Esophagus muscularis mucosa (tissue), 3 donors: ENCODE results near the gene RPS6KA5.

Source experiments
- POLR2A ChIP-seq: fragments of 450-650 bp; IDR thresholded peaks from one replicate; pipeline ENCODE4 v1.6.1; 2017; ENCODE audit warnings: antibody characterized with exemption, moderate library complexity, mild to moderate bottlenecking, low read depth
- POLR2AphosphoS5 ChIP-seq, 2 donors: sonication (generic); formaldehyde crosslinking; IDR thresholded peaks; one replicate each; pipeline ENCODE4 v1.6.1; 2017; ENCODE audit warnings: antibody characterized with exemption in 2 of 2
- TF ChIP-seq, protein P1 (sequence below), 3 experiments: fragments of 200-600 bp in 2 of 3; fragments of 450-650 bp in 1 of 3; sonication (generic) in 2 of 3; IDR thresholded peaks; one replicate each; pipeline ENCODE4 v1.5.1; 2017 to 2019; ENCODE audit warnings: antibody characterized with exemption in 3 of 3, mild to moderate bottlenecking in 2 of 3, moderate library complexity in 1 of 3

- TF ChIP-seq, protein P1, sequence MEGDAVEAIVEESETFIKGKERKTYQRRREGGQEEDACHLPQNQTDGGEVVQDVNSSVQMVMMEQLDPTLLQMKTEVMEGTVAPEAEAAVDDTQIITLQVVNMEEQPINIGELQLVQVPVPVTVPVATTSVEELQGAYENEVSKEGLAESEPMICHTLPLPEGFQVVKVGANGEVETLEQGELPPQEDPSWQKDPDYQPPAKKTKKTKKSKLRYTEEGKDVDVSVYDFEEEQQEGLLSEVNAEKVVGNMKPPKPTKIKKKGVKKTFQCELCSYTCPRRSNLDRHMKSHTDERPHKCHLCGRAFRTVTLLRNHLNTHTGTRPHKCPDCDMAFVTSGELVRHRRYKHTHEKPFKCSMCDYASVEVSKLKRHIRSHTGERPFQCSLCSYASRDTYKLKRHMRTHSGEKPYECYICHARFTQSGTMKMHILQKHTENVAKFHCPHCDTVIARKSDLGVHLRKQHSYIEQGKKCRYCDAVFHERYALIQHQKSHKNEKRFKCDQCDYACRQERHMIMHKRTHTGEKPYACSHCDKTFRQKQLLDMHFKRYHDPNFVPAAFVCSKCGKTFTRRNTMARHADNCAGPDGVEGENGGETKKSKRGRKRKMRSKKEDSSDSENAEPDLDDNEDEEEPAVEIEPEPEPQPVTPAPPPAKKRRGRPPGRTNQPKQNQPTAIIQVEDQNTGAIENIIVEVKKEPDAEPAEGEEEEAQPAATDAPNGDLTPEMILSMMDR (IDR thresholded peaks at IDR 0.05), result no peak
- TF ChIP-seq POLR2AphosphoS5 (IDR thresholded peaks at IDR 0.05) (no peak), POLR2A (no peak)
These were observed 54.7 kb downstream of the RPS6KA5 start for GRCh38 chr14:91005716-91006115.
